Activated T-cell treated with anti-CD3 and anti-CD28 coated beads, Interleukin-2, amount 50 U/mL, for 4 hours (primary cell): ENCODE results near the gene PNPLA2. TPM values are rescaled to one million over a fixed set of nuclear protein-coding genes. Genes with fewer than 3 reads are reported as not detected.

Experiments used
- ATAC-seq, 2 donors: fragments of 200-7000 bp; cut with Tn5 transposase; one replicate each; pipeline ENCODE4 v1.10.0; 2021
- DNase-seq: peaks from one replicate; pipeline ENCODE4 v3.0.0-alpha.2; 2020
- H3K27me3 Mint-ChIP-seq: one replicate; pipeline ENCODE4 v1.8.0; 2021; ENCODE audit warnings: low read depth, mixed read lengths
- H3K36me3 Mint-ChIP-seq: one replicate; pipeline ENCODE4 v1.8.0; 2022; ENCODE audit warnings: mixed read lengths; ENCODE audit not compliant: insufficient read depth
- H3K4me1 Mint-ChIP-seq: one replicate; pipeline ENCODE4 v1.8.0; 2021; ENCODE audit warnings: low read depth, mixed read lengths
- H3K4me3 Mint-ChIP-seq: one replicate; pipeline ENCODE4 v1.8.0; 2021; ENCODE audit warnings: mild to moderate bottlenecking, moderate library complexity, mixed read lengths
- H3K9me3 Mint-ChIP-seq: one replicate; pipeline ENCODE4 v1.8.0; 2021; ENCODE audit warnings: mixed read lengths
- total RNA-seq, 3 donors: library from RNA; stranded (reverse); gene quantifications; one replicate each; pipeline ENCODE4 v1.2.1, GENCODE V29; 2021

The PNPLA2 gene
- total RNA-seq, 3 donors from 2014 or later, result 55.5 to 62.4 (median 60.2) TPM

DNA sequence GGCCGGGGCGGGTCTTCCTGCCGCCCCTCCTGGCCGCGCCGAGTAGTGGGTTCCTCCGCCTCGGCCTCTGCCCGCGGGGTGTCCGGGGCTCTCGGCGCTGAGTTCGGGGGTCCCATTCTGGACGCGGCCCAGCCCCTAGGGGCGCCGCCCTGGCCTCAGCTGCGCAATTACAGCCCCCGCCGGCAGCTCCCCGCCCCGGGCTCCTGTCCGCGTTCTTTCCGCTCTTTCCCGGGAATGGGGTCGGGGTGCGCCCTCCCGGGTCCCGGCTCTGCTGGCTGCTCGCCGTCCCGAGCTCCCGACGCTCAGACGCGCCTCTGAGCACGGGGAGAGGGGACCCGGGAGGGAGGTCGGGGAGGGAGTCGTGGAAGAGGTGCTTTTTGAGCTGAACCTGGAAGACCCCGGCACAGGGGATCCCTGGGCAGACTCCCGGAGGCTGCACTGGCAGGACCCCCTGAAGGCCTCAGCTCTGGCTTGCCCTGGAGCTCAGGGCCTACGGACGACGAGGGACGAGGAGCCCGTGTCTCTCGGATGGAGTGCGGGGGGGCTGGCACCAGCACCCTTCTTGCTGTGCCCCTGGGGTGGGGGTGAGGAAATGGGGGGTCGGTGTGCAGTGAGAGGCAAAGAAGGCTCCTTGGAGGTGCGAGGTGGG, 24.5 kb downstream of the PNPLA2 start:
- ATAC-seq (peak; percentile 17 to 21), DNase-seq (no peak)
- peaks cover 25% of the 10 kb centered on the region for H3K4me1 Mint-ChIP-seq
- peaks cover 5% of the 10 kb centered on the region for H3K27me3 Mint-ChIP-seq
- H3K36me3 Mint-ChIP-seq, result no peaks in the 10 kb centered on the region
- no peaks in the 10 kb centered on the region for H3K9me3 Mint-ChIP-seq
- peak overlapping the region; percentile 71 for H3K4me3 Mint-ChIP-seq

DNA sequence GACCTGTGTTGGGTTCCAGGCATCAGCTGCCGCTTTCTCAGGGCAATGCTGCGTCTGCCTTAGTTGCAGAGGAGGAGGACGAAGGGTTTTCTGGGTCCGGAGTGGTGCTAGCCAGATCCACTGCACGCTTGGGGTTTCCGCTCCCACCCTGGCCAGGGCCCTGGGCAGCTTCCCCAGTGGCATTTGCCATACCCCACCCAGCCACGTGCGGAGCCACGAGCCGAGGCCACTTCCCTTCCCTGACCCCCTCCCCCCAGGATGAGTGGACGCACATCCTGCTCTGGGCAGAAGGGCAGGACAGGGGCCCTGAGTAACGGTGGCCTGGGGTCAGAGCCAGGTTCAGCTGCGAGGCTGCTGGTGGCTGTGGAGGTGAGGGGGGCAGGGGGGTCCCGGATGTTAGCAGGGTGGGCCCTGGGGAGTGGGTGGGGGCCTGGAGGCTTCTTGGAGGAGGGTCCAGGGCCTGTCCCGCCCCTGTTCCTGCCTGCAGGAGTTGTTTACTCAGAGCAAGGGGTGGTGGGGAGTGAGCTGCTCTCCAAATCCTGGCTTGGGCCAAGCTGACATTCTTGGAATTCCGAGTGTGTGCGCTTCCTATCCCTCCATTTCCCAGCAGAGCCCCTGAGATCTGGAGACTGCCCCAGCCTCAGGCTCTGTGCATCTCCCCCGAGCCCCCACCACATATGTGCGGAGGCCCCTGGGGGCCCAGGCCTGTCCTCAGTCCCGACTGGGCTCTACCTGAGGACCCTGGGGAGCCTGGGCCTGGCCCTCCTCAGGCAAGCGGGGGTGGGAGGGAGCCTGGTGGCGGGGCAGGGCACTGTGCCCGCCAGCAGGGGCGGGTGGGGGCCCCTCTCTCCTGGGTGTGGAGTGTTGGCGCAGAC, 25.3 kb downstream of the PNPLA2 start:
- Mint-ChIP-seq H3K27me3 (peaks cover 10% of the 10 kb centered on the region), H3K9me3 (no peaks in the 10 kb centered on the region), H3K4me1 (peaks cover 28% of the 10 kb centered on the region), H3K36me3 (no peaks in the 10 kb centered on the region), H3K4me3 (peak overlapping the region; percentile 71)
- DNase-seq (no peak), ATAC-seq (no peak)

DNA sequence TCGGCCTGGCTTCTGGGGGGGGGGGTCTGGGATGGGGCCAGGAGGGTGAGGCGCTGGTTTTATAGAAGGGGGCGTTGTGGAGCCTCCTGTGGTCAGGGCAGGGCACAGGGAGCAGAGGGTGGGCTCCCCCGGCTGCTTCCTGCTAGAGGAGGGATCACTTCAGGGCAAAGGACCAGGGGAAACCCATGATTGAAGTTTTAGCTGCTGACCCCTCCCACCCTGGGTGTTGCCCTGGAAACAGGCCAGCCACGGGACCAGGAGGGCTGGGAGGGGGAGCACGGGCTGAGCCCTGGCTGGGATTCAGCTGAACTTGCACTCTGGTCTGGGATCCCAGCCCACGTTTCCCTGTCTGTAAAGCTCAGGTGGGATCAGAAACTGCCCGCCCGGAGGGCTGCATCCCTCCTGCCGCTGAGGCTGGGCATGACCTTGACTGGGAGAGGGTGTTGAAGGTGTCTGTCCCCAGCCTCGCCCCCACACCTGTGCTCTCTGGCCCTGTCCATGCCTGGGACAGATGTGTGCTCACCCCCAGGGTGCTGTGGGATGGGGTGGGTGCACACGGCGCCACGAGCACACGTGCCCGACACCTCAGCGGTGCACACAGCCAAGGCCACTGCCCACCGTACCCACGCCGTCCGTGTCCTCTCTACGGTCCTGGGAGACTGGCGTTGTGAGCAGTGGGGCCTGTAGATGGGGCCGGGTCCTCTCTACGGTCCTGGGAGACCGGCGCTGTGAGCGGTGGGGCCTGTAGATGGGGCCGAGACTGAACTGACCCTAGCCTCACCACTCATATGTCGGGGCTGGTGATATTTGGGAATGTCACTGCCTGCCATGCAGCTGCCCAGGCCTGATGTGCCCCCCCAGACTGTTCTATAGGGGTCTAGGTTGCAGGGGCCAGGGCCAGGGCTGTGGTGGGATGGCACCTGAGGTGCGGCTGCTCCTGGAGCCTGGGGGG, 26.3 kb downstream of the PNPLA2 start:
- DNase-seq, result no peak
- Mint-ChIP-seq H3K27me3 (peaks cover 10% of the 10 kb centered on the region), H3K4me3 (no peak overlapping the region), H3K9me3 (no peaks in the 10 kb centered on the region), H3K4me1 (peaks cover 28% of the 10 kb centered on the region), H3K36me3 (no peaks in the 10 kb centered on the region)
- no peak for ATAC-seq

DNA sequence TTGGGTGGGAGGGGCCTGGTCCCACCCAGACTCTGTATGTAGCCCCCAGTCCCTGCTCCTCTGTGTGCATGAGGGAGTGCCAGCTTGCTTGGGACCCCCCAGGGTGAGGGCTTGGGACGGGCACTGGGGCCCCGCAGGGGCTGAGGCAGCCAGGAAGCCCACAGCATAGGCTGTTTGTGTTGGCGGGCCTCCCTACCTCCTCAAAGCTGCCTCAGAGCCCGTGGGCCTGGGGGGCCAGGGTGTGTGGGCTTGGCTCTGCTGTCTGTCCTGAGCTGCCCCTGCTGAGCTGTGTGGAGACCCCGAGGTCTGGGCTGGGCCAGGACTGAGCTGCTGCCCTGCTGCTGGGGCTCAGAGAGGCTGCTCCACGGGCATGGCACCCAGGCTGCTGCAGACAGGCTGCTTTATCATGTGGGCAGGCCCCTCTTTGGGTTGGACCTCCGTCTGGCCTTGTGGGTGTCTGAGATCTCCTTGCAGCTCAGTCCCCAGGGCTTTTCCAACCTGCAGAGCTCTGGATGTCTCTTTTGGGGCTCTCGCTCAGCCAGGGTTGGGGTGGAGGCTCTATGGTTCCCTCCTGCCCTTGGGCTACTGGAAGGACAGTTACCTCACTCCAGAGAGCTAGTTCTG, 27.3 kb downstream of the PNPLA2 start:
- Mint-ChIP-seq H3K27me3 (peaks cover 10% of the 10 kb centered on the region), H3K4me1 (peaks cover 18% of the 10 kb centered on the region), H3K9me3 (no peaks in the 10 kb centered on the region), H3K36me3 (no peaks in the 10 kb centered on the region), H3K4me3 (no peak overlapping the region)
- no peak for DNase-seq
- no peak for ATAC-seq

DNA sequence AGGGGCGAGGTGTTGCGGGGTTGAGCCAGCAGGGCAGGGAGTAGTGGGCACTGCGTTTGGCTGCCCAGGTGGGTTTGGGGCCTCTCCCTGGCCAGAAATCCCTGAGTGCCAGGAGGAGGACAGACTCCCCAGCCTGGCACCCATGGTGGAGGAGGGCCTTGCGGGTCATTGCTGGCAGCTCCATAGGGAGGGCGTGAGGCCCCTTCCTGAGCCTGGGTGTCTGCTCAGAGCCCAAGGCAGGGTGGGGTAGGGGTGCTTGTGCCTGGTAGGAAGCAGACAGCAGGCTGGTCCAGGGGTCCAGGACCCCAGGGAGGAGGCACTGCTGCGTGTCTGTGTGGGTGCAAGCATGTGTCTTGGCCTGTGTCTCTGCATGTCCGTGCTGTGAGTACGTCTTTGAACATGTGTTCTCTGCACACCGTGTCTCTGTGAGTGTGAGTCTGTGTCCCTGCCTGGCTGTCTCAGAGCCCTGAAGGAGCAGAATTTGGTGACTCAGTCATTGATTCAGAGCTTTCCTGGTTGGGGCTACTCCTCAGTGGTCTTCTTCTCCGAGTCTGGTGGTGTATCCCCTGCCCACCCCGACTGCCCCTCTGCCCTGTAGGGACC, 27.9 kb downstream of the PNPLA2 start:
- Mint-ChIP-seq H3K4me3 (no peak overlapping the region), H3K9me3 (no peaks in the 10 kb centered on the region), H3K36me3 (no peaks in the 10 kb centered on the region), H3K27me3 (peaks cover 10% of the 10 kb centered on the region), H3K4me1 (peaks cover 12% of the 10 kb centered on the region)
- ATAC-seq (no peak), DNase-seq (no peak)

DNA sequence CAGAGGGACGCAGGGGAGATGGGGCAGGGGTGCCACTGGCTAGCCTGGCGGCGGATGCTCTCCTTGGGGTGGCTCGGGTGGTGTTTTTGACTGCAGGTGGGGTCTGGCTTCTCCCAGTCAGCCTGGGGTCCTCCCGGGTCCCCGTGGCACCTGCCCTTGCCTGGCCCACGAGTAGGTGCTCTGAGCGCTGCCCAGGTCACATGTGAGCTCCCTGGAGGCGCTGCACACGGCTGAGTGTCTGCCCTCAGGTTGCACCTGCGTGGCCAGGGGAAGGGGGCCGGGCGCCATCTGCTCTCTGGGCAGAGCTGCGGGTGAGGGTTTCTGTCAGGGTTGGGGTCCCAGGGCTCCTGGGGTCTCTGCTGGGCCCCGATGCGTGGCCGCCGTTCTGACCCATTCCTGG, 29.2 kb downstream of the PNPLA2 start:
- H3K36me3 Mint-ChIP-seq, result no peaks in the 10 kb centered on the region
- H3K9me3 Mint-ChIP-seq, result no peaks in the 10 kb centered on the region
- peaks cover 10% of the 10 kb centered on the region for H3K27me3 Mint-ChIP-seq
- DNase-seq (no peak), ATAC-seq (no peak)
- peaks cover 12% of the 10 kb centered on the region for H3K4me1 Mint-ChIP-seq
- no peak overlapping the region for H3K4me3 Mint-ChIP-seq

DNA sequence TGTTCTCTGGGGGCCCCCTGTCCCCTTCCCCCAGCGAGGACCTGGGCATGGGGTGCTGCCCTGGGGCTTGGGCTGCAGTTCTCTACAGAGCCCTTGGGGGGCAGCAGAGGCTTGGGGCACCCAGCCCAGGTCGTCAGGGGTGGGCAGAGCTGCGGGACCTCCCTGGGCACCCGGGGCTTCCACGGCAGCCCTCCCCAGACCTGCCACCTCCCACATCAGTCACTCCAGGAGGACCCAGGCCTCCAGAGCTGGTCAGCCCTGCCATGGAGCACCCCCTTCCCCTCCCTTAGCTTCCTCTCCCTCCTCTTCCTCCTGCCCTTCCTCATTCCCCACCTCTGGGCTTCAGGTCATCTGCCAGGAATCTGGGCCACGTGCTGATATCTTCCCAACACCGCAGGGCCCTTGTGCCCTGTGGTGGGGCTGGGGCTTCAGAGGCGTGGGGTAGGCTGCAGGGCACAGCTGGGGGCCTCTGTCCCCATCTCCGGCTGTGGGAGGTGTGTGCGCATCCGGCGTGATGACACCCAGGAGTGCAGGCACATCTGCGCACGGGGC, 29.7 kb downstream of the PNPLA2 start:
- H3K4me3 Mint-ChIP-seq, result peak overlapping the region; percentile 54
- peak; percentile 60 for DNase-seq
- no peaks in the 10 kb centered on the region for H3K36me3 Mint-ChIP-seq
- peak; percentile 57 to 76 for ATAC-seq
- H3K9me3 Mint-ChIP-seq, result no peaks in the 10 kb centered on the region
- peaks cover 8% of the 10 kb centered on the region for H3K27me3 Mint-ChIP-seq
- H3K4me1 Mint-ChIP-seq, result peaks cover 10% of the 10 kb centered on the region

DNA sequence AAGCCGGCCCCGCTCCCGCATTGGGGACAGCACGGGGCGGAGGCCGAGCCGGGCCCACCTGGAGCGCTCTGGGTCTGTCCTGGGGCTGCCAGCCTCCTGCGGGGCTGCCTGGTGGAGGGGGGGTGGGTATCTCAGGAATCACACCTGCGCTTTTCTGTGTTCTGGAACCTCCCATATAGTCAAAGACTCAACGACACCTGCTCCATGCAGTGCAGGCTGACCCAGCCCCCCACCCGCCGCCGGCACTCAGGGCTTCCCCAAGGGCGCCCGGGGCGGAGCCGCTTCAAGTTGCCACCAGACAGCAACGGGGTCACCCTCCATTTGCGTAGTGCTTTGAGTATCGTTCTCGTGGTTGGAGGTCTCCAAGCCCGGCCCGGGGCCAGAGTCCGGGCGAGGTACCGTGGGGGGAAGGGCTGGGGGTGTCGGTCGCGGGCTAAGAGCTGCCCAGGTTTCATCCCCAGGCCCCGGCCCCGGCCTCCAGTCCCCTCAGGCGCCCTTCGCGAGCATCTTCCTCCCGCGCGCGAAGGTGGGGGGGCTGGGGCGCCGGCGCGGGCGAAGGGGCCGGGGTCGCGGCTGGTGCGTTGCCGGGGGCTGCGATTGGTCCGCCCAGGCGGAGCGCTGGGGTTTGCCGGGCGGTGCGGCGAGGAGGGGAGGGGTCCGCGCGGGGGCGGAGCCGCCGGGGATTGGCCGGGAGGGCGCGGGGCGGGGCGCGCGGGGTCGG, 30.6 kb downstream of the PNPLA2 start:
- ATAC-seq (peak; percentile 37 to 53), DNase-seq (peak; percentile 34)
- peaks cover 5% of the 10 kb centered on the region for H3K4me1 Mint-ChIP-seq
- H3K27me3 Mint-ChIP-seq, result peaks cover 8% of the 10 kb centered on the region
- no peaks in the 10 kb centered on the region for H3K36me3 Mint-ChIP-seq
- H3K9me3 Mint-ChIP-seq, result no peaks in the 10 kb centered on the region
- H3K4me3 Mint-ChIP-seq, result peak overlapping the region; percentile 65

DNA sequence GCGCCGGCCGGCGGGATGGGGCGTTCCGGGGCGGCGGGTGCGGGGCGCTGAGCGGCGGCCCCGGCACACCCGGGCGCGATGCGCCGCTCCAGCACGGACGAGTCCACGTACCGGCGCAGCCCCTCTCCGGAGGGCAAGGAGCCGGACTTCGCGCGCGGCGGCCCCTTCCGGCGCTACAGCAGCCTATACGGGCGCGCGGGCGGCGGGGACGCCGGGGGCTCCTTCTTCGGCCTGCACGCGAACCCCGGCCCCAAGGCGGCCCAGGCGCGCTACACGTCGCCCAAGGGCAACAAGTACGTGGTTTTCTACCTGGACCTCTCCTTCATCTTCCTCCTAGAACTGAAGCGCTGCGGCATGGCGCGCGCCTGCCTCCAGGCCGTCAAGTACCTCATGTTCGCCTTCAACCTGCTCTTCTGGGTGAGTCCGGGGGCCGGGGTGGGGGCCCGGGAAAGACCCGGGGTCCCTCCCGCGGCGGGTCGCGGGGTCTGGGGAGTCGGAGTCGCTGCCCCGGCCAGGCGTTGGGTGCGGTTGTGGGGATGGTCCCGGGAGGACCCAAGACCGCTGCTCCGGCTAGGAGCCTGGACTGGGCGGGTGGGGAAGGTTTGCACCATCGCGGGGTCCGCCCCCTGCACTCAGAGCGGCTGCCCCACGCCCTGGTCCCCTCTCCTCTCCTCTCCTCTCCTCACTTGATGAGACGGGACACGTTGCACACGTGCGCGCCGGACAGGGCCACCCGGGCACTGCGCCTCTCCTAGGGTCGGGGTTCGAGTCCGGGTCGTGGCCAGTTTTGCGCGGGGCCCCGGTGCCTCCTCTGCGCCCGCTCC, 31.4 kb downstream of the PNPLA2 start:
- H3K4me3 Mint-ChIP-seq, result peak overlapping the region; percentile 45
- ATAC-seq, result peak; percentile 29
- H3K36me3 Mint-ChIP-seq, result no peaks in the 10 kb centered on the region

DNA sequence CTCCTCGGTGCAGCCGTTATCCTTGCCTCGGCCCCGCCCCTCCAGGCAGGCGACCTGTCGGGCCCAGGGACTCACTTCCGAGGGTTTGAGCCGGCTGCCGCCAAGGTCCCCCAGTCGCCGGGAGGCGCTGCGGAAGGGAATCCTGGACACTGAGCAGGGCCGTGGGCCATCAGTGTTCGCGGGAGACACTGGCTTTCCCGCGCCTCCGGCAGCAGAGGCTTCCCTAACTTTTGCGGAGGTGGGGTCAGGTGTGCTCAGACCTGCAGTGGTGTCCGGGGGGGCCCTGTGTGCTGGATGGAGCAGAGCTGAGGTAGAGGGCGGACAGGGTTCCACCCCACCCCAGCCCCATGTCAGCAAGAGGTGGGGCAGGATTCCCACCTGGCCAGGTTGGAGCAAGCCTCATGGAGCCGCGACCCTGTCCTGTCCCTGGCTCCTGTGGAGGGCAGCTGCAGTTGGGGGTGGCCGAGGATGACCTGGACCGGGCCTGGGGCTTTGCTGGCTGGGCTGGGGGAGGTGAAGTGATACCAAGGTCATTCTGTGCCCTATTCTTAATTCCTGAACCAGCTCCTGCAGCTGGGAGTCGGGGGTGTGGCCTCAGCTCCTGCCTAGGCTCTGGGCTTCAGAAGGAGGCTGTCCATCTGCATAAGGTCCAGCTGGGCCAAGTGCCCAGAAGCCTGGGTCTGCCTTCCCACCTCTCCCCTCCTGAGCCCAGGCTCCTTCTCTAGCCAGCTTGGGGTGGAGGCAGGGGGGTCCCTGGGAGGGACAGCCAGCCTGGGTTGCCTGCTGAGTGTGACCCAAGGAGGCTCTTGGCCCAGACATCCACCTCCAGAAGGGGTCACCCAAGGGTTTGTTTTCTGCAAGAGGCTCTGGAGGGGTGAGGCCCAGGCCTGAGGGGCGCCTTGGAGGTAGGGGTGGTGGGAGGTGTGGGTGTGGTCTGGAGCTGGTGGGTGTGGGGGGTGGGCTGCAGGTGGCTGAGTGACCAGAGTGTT, 32.4 kb downstream of the PNPLA2 start:
- peaks cover 5% of the 10 kb centered on the region for H3K4me1 Mint-ChIP-seq
- ATAC-seq, result no peak
- H3K9me3 Mint-ChIP-seq, result no peaks in the 10 kb centered on the region
- no peak overlapping the region for H3K4me3 Mint-ChIP-seq
- peaks cover 8% of the 10 kb centered on the region for H3K27me3 Mint-ChIP-seq
- H3K36me3 Mint-ChIP-seq, result no peaks in the 10 kb centered on the region
- DNase-seq, result no peak

More for the DNA sequence above, 31.4 kb downstream of the PNPLA2 start:
- no peak for DNase-seq
- H3K4me1 Mint-ChIP-seq, result peaks cover 5% of the 10 kb centered on the region
- peaks cover 8% of the 10 kb centered on the region for H3K27me3 Mint-ChIP-seq
- H3K9me3 Mint-ChIP-seq, result no peaks in the 10 kb centered on the region

DNA sequence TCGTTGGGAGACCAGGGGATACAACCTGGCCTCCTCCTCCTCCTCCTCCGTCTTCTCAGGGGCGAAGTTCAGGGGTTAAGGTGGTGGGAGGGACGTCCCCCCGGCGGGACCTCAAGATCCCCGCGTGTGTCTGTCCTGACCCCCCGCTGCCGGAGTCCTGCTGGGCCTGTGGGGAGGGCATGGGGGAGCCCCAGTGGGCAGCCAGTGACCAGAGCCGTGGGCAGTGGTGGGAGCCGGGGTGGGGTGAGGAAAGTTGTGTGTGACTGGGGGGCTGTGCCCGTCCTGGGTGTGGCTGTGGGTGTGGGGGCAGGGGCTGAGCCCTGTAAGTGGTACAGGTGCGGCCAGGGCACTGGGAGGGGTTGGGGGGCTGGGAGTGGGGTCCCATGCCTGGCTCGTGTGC, 34.0 kb downstream of the PNPLA2 start:
- Mint-ChIP-seq H3K36me3 (no peaks in the 10 kb centered on the region), H3K9me3 (no peaks in the 10 kb centered on the region), H3K4me1 (peaks cover 9% of the 10 kb centered on the region), H3K27me3 (peaks cover 5% of the 10 kb centered on the region), H3K4me3 (no peak overlapping the region)
- no peak for ATAC-seq
- no peak for DNase-seq
